Measurements from ENCODE around the gene ZNF672.
A peak's percentile ranks its signal among the peaks of the same experiment; 100 is the strongest.
"Not testable (repeated sequence)": the region's sequence is repeated elsewhere in the genome, so short reads cannot be mapped to it uniquely, and the experiment has no call there.

Gene ZNF672

GRCh38 chr1:248837781-248838356 is at the start of gene ZNF672:
Gene ZNF672, plus strand, starts transcription at chr1:248838224. Its CDS starts 9,051 bp downstream, at chr1:248847275.
- H3K36me3 ChIP-seq (replicated peaks): peaks cover 7% of the 10 kb centered on the region; the same call in 1 of the 2 replicates
- peaks cover 9% of the 10 kb centered on the region; the same call in 1 of the 2 replicates for H3K27me3 ChIP-seq (ENCODE audit: low read depth)
- no peaks in the 10 kb centered on the region for H3K4me1 ChIP-seq
- H3K4me3 ChIP-seq: peak within 1 kb of the TSS; percentile 68
- peak; percentile 96 to 98 for DNase-seq (ENCODE audit: low spot score in 2 of 2)
- H3K9me3 ChIP-seq: no peaks in the 10 kb centered on the region
- in situ Hi-C loops (cut with MboI; ENCODE audit: low sequenced_read_pairs): no loop called here

- H3K4me1 ChIP-seq: no peaks in the 10 kb centered on the region
- H3K9me3 ChIP-seq: no peaks in the 10 kb centered on the region
- no peak for DNase-seq (ENCODE audit: low spot score in 2 of 2)
- no peaks in the 10 kb centered on the region for H3K27me3 ChIP-seq (ENCODE audit: low read depth)
- in situ Hi-C loops (cut with MboI; ENCODE audit: low sequenced_read_pairs): no loop called here
- H3K4me3 ChIP-seq: no peak overlapping the region
- H3K36me3 ChIP-seq (replicated peaks): no peaks in the 10 kb centered on the region
Observed at GRCh38 chr1:248788327-248788726, 49.7 kb upstream of the ZNF672 start.

- in situ Hi-C loops (cut with MboI; ENCODE audit: low sequenced_read_pairs); H3K4me1 ChIP-seq; H3K27me3 ChIP-seq (ENCODE audit: low read depth); DNase-seq (ENCODE audit: low spot score in 2 of 2); H3K9me3 ChIP-seq; H3K36me3 ChIP-seq (replicated peaks); H3K4me3 ChIP-seq: not testable (repeated sequence)
Observed at GRCh38 chr1:248789337-248789736, 48.7 kb upstream of the ZNF672 start.

GRCh38 chr1:248790456-248790855 is 47.6 kb upstream of the ZNF672 start:
- no peak overlapping the region for H3K4me3 ChIP-seq
- H3K36me3 ChIP-seq (replicated peaks): no peaks in the 10 kb centered on the region
- no peak for DNase-seq (ENCODE audit: low spot score in 2 of 2)
- H3K4me1 ChIP-seq: no peaks in the 10 kb centered on the region
- H3K27me3 ChIP-seq (ENCODE audit: low read depth): no peaks in the 10 kb centered on the region
- H3K9me3 ChIP-seq: no peaks in the 10 kb centered on the region
- in situ Hi-C loops (cut with MboI; ENCODE audit: low sequenced_read_pairs): no loop called here

- no peak for DNase-seq (ENCODE audit: low spot score in 2 of 2)
- Histone ChIP-seq H3K36me3 (replicated peaks) (no peaks in the 10 kb centered on the region), H3K4me1 (no peaks in the 10 kb centered on the region), H3K4me3 (no peak overlapping the region), H3K9me3 (no peaks in the 10 kb centered on the region), H3K27me3 (ENCODE audit: low read depth) (no peaks in the 10 kb centered on the region)
- in situ Hi-C loops (cut with MboI; ENCODE audit: low sequenced_read_pairs): no loop called here
Observed at GRCh38 chr1:248791010-248791409, 47.0 kb upstream of the ZNF672 start.

GRCh38 chr1:248792342-248792741 is 45.7 kb upstream of the ZNF672 start:
- Histone ChIP-seq H3K9me3 (no peaks in the 10 kb centered on the region), H3K4me1 (no peaks in the 10 kb centered on the region), H3K4me3 (no peak overlapping the region), H3K27me3 (ENCODE audit: low read depth) (no peaks in the 10 kb centered on the region), H3K36me3 (replicated peaks) (no peaks in the 10 kb centered on the region)
- no peak for DNase-seq (ENCODE audit: low spot score in 2 of 2)
- in situ Hi-C loops (cut with MboI; ENCODE audit: low sequenced_read_pairs): no loop called here

- Histone ChIP-seq H3K4me1 (no peaks in the 10 kb centered on the region), H3K9me3 (no peaks in the 10 kb centered on the region), H3K27me3 (ENCODE audit: low read depth) (peaks cover 8% of the 10 kb centered on the region; the same call in 1 of the 2 replicates), H3K36me3 (replicated peaks) (no peaks in the 10 kb centered on the region), H3K4me3 (no peak overlapping the region)
- in situ Hi-C loops (cut with MboI; ENCODE audit: low sequenced_read_pairs): no loop called here
- DNase-seq (ENCODE audit: low spot score in 2 of 2): no peak
Observed at GRCh38 chr1:248793592-248793991, 44.4 kb upstream of the ZNF672 start.

GRCh38 chr1:248794663-248795062 is 43.4 kb upstream of the ZNF672 start:
- H3K4me3 ChIP-seq; in situ Hi-C loops (cut with MboI; ENCODE audit: low sequenced_read_pairs); H3K36me3 ChIP-seq (replicated peaks); H3K27me3 ChIP-seq (ENCODE audit: low read depth); H3K9me3 ChIP-seq; H3K4me1 ChIP-seq; DNase-seq (ENCODE audit: low spot score in 2 of 2): not testable (repeated sequence)

- Histone ChIP-seq H3K9me3 (no peaks in the 10 kb centered on the region), H3K27me3 (ENCODE audit: low read depth) (peaks cover 13% of the 10 kb centered on the region; the same call in 1 of the 2 replicates), H3K36me3 (replicated peaks) (no peaks in the 10 kb centered on the region), H3K4me1 (no peaks in the 10 kb centered on the region), H3K4me3 (no peak overlapping the region)
- in situ Hi-C loops (cut with MboI; ENCODE audit: low sequenced_read_pairs): no loop called here
- no peak for DNase-seq (ENCODE audit: low spot score in 2 of 2)
Observed at GRCh38 chr1:248798791-248799190, 39.2 kb upstream of the ZNF672 start.

GRCh38 chr1:248800459-248800858 is 37.6 kb upstream of the ZNF672 start:
- in situ Hi-C loops (cut with MboI; ENCODE audit: low sequenced_read_pairs): no loop called here
- H3K9me3 ChIP-seq: no peaks in the 10 kb centered on the region

GRCh38 chr1:248802454-248802853 is 35.6 kb upstream of the ZNF672 start:
- peaks cover 13% of the 10 kb centered on the region; the same call in 1 of the 2 replicates for H3K27me3 ChIP-seq (ENCODE audit: low read depth)
- DNase-seq (ENCODE audit: low spot score in 2 of 2): no peak
- H3K36me3 ChIP-seq (replicated peaks): no peaks in the 10 kb centered on the region
- no peaks in the 10 kb centered on the region for H3K9me3 ChIP-seq
- no peak overlapping the region for H3K4me3 ChIP-seq
- H3K4me1 ChIP-seq: no peaks in the 10 kb centered on the region
- in situ Hi-C loops (cut with MboI; ENCODE audit: low sequenced_read_pairs): no loop called here

More at GRCh38 chr1:248800459-248800858, 37.6 kb upstream of the ZNF672 start:
- H3K4me1 ChIP-seq: no peaks in the 10 kb centered on the region
- no peak overlapping the region for H3K4me3 ChIP-seq
- no peaks in the 10 kb centered on the region for H3K36me3 ChIP-seq (replicated peaks)
- no peak for DNase-seq (ENCODE audit: low spot score in 2 of 2)
- peaks cover 13% of the 10 kb centered on the region; the same call in 1 of the 2 replicates for H3K27me3 ChIP-seq (ENCODE audit: low read depth)

- H3K9me3 ChIP-seq; H3K27me3 ChIP-seq (ENCODE audit: low read depth); DNase-seq (ENCODE audit: low spot score in 2 of 2); H3K4me3 ChIP-seq; H3K36me3 ChIP-seq (replicated peaks); H3K4me1 ChIP-seq; in situ Hi-C loops (cut with MboI; ENCODE audit: low sequenced_read_pairs): not testable (repeated sequence)
Observed at GRCh38 chr1:248803501-248803900, 34.5 kb upstream of the ZNF672 start.

GRCh38 chr1:248804771-248805681 is 33.0 kb upstream of the ZNF672 start:
- no peaks in the 10 kb centered on the region for H3K4me1 ChIP-seq
- peaks cover 6% of the 10 kb centered on the region; the same call in 1 of the 2 replicates for H3K27me3 ChIP-seq (ENCODE audit: low read depth)
- DNase-seq (ENCODE audit: low spot score in 2 of 2): no peak
- H3K4me3 ChIP-seq: no peak overlapping the region
- H3K9me3 ChIP-seq: no peaks in the 10 kb centered on the region
- in situ Hi-C loops (cut with MboI; ENCODE audit: low sequenced_read_pairs): no loop called here
- no peaks in the 10 kb centered on the region for H3K36me3 ChIP-seq (replicated peaks)

- no peaks in the 10 kb centered on the region for H3K36me3 ChIP-seq (replicated peaks)
- in situ Hi-C loops (cut with MboI; ENCODE audit: low sequenced_read_pairs): no loop called here
Observed at GRCh38 chr1:248805876-248806275, 32.1 kb upstream of the ZNF672 start.

More at GRCh38 chr1:248805876-248806275, 32.1 kb upstream of the ZNF672 start:
- Histone ChIP-seq H3K9me3 (no peaks in the 10 kb centered on the region), H3K4me3 (no peak overlapping the region), H3K4me1 (no peaks in the 10 kb centered on the region), H3K27me3 (ENCODE audit: low read depth) (no peaks in the 10 kb centered on the region)
- no peak for DNase-seq (ENCODE audit: low spot score in 2 of 2)
